LNCAP (cell line): ENCODE results near the gene POMT2.

Experiments used
- TF ChIP-seq, protein P1 (sequence below): fragments of 450-650 bp; IDR thresholded peaks from 2 replicates; pipeline ENCODE4 v1.5.1; 2017; ENCODE audit warnings: mild to moderate bottlenecking

POMT2 gene

GRCh38 chr14:77324289-77324688, 3.6 kb upstream of the POMT2 start:
- TF ChIP-seq, protein P1, sequence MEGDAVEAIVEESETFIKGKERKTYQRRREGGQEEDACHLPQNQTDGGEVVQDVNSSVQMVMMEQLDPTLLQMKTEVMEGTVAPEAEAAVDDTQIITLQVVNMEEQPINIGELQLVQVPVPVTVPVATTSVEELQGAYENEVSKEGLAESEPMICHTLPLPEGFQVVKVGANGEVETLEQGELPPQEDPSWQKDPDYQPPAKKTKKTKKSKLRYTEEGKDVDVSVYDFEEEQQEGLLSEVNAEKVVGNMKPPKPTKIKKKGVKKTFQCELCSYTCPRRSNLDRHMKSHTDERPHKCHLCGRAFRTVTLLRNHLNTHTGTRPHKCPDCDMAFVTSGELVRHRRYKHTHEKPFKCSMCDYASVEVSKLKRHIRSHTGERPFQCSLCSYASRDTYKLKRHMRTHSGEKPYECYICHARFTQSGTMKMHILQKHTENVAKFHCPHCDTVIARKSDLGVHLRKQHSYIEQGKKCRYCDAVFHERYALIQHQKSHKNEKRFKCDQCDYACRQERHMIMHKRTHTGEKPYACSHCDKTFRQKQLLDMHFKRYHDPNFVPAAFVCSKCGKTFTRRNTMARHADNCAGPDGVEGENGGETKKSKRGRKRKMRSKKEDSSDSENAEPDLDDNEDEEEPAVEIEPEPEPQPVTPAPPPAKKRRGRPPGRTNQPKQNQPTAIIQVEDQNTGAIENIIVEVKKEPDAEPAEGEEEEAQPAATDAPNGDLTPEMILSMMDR, result no peak

- TF ChIP-seq, protein P1, result no peak
Observed at GRCh38 chr14:77323571-77323970, 2.9 kb upstream of the POMT2 start.

- TF ChIP-seq, protein P1, result no peak
Observed at GRCh38 chr14:77322951-77323350, 2.3 kb upstream of the POMT2 start.

DNA sequence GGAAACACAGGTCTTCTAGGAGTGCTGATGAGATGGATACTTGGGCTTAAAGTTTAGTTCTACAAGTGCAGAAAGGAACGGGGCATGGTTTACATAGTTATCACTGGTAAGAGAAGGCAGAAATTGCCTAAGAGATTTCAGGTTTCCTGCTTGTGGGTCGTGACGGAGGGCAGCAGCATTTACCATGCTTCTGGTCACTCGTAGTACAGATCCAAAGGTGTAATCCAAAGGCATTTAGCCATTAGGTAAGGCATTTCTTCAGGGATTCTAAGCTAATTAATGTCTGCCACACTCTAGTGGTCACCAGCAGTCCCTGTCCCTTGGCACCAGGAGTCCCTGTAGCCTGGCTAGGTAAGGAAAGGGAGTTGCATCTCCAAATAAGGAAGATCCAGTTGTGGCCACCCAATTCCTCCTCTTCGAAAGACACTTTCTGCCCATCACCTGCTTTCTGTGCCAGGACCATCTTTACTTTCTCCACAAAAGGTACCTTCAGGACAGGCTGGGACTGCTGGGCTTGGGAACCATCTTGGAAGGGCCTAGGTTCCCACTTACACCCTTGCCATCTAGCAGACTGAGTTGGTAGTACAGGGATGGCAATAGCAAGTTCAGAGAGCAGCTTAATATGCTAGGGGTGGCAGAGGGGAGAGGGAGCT, 1.7 kb upstream of the POMT2 start:
- TF ChIP-seq, protein P1, result no peak

DNA sequence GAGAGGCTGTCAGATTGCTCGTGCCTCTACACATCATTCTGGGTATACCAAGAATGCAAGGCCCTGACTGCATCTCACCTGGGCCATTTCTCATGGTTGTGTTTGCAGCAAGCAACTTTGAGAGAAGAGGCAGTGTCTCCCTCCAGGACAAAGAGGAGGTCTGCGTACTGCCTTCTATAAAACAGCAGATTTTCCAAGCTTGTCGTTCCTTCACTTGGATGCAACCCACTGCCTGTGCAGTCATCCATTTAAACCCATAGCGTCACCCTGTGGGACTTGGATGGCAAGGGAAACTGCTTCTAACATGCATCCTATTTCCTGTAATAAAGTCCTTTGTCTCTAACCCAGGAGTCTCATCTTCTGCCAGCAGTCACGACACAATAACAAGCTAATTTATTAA, 1.3 kb downstream of the POMT2 start:
- TF ChIP-seq, protein P1, result no peak

DNA sequence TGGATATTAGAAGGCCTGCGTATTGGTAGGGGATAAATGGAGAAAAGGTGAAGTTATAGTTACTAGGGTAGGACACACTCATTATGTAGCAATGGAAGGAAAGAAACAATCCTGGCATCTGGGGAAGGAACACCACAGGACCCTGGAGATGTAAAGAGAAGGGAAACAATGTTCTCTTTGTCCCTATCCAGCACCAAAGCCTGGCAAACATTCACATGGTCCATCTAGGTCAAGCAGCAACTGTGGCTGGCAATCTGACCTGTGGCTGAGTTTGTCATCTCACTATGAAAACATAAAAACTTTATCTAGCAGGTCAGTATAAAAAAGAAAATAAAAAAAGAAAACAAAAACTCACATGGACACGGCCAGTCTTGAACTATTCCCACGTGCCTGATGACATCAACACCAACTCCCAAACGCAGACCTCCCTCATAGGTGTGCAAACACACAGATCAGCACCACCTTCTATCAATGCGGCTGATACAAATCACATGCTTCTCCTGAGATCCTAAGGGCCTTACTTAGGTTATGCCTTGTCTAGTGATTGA, 2.6 kb downstream of the POMT2 start:
- TF ChIP-seq, protein P1, result no peak

GRCh38 chr14:77316872-77317301, 3.8 kb downstream of the POMT2 start:
- TF ChIP-seq, protein P1, result no peak

DNA sequence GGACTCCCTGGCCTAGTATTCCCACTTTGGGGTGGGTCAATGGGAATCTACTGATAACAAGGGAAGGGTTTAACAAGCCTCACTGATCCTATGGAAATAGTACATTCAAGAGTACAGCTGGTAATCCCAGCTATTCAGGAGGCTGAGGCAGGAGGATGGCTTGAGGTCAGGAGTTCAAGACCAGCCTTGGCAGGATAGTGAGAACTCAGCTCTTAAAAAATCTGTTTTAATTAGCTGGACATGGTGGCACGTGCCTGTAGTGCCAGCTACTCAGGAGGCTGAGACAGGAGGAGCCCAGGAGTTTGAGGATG, 4.5 kb downstream of the POMT2 start:
- TF ChIP-seq, protein P1, result peak; percentile 1; the same call in 1 of the 2 replicates
